ENCODE data around the gene CRIM1.

CRIM1 gene

GRCh38 chr2:36556842-36557241, 201.3 kb downstream of the CRIM1 start:
- DNase-seq (ENCODE audit: low spot score) = no peak

DNA sequence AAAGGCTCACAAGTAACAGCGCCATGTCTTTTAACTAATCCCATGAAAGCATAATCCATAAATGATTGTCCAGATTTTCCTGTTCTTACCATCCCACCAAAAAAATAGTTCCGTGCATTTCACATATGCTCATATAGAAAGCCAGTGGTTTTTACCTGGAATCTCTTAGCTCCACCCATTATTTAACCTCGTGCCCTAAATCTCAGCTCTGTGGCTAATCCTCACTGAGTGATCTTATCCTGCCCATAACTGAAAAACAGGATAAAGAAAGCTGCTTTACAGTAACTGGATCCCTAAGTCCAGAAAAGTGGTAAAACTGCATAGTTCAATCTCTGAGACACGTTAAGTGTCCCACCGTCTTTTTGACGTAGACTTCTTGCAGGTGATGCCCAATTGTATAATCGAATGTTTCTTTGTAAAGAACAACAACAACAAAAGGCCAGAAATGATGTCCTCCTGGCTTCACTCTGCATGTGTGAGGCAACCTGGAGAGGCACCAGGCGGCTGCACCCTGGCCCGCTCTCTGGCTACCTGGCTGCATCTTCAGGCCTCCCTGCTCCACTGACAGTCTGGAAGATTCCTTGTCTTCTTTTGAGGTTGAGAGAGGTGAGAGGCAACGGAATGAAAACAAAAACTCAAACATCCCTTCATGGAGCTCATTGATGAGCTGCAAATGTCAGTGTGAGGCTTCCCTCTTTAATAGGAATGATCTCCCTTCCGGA, 203.8 kb downstream of the CRIM1 start:
- no peak for DNase-seq (ENCODE audit: low spot score)

DNA sequence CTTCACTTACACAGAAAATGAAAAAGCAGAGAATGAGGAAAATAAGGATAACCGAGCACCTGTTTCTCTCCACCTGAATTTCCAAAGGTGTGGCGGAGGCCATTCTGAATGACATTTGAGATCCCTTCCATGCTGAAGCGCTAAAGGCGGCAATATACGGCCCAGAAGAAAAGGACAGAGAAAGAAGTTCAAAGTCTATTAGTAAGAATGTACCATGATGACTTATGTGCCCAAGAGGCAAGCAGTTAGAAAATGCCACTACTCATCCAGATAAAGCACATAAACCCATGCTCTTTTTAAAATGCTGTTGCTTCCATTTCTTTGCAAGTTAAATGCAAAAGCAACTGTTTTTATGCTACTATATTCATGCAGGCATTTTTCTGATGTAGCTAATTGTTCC, 205.1 kb downstream of the CRIM1 start:
- DNase-seq (ENCODE audit: low spot score) = no peak

DNA sequence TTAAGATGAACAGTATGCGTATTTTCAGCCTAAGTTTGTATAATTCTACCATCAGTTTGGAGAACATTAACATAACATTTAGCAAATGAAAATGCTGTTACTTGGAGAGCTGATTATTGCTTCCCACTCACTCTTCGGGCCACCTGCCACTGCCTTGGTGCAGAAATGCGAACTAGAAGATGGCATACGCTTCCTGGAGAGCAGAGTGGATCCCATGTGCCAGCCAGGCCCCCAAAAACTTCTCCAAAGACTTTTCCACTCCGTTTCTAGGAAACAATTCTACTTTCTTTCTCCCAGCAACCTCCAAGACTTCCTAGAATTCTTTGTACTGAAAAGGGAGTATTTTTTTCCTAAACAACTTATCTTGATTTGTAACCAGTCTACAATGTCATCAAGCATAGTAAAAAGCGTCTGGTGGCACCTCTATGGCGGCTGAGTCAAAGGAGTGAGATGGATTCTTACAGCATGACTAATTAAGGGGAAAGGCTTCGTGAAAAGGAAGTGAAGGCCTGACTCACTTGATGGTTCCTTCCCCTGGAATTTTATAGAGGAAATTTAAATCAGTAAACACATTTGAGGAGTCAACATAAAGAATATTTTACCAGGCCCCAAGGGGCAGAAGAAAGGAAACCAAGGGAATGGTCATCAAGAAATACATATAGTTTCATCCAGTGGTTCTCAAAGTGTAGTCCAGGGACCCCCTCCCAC, 205.8 kb downstream of the CRIM1 start:
- DNase-seq (ENCODE audit: low spot score) = no peak

GRCh38 chr2:36562240-36562639, 206.7 kb downstream of the CRIM1 start:
- no peak for DNase-seq (ENCODE audit: low spot score)

GRCh38 chr2:36562973-36563532, 207.5 kb downstream of the CRIM1 start:
- DNase-seq (ENCODE audit: low spot score) = no peak

- DNase-seq (ENCODE audit: low spot score) = no peak
These were observed 208.9 kb downstream of the CRIM1 start for GRCh38 chr2:36564377-36564930.

DNA sequence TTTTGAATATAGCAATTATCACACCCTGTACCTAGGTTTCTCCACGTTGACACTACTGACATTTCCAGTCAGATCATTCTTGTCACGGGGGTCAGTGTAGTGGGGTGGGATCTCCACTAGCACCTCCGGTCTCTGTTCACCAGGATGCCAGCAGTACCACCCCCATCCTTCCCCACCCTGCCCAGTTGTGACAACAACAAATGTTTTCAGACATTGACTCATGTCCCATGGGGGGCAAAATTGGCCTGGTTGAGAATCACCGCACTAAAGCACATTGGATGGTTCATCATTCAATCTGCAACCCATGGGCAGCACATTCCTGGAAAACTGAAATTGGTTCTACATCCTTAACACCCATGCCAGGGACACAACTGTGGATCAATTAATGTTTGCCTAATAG, 210.1 kb downstream of the CRIM1 start:
- no peak for DNase-seq (ENCODE audit: low spot score)

DNA sequence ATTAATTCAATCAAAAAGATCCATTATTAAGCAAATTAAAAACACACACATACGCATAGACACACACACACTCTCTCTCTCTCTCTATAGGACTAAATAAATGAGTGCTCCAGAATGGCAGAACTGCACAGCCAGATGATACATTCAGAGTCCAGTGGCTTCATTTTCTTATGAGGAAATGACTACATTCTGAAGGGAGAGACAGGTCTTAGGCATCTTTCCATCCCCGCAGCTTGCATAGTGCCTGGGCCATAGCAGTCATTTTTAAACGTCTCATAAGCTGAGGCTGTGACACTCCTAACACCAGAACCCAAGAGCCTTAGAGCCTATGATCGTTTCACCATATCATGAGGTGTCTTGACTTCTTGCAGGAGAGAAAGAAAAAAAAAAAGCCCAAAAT, 211.3 kb downstream of the CRIM1 start:
- DNase-seq (ENCODE audit: low spot score) = no peak

GRCh38 chr2:36567711-36568408, 212.3 kb downstream of the CRIM1 start:
- DNase-seq (ENCODE audit: low spot score) = no peak

DNA sequence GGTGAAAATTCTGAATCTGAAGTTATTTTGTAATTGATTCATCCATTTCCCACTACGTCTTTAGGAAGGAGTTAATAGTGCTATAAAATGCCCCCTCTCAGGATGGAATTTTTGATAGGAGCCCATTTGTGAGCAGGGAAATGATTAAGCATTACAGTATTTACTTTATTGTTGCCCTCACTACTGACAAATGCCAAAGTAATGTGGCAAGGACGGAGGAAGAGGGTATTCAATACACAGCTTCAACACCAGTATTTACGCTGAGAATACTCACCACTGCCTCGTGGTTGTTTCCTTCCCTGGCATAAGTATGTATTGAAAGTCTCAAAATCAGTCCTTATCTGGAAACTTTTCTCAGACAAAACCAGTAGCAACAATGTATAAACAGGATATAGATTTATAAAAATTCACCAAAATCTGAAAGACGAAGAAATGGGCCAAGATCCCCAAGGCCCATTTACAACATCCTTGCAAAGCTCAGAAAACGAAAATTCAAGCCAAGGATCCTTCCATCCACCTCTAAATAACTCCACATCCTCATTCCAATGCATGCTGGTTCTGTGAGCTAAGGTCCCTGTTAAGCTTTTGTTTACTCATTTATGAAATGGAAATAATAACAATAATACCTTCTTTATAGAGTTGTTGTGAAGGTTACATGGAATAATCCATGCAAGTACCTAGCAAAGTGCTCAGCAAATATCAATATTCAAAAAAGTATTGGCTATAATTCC, 213.1 kb downstream of the CRIM1 start:
- no peak for DNase-seq (ENCODE audit: low spot score)

- no peak for DNase-seq (ENCODE audit: low spot score)
These were observed 213.8 kb downstream of the CRIM1 start for GRCh38 chr2:36569267-36569856.

DNA sequence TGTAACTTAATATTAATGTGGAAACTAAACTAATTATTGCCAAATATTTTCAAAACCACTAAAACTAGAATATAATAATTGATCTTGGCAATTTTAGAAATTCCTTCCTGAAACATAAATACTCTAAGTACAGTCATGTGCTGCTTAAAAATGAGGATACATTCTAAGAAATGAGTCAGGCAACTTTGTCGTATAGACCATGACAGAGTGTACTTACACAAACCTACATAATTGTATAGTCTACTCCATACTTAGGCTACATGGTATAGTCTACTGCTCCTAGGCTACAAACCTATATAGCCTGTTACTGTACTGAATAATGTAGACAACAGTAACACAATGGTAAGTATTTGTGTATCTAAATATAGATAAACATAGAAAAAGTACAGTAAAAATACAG, 214.8 kb downstream of the CRIM1 start:
- no peak for DNase-seq (ENCODE audit: low spot score)

- no peak for DNase-seq (ENCODE audit: low spot score)
These were observed 216.6 kb downstream of the CRIM1 start for GRCh38 chr2:36572054-36572718.

GRCh38 chr2:36572719-36573059, 217.1 kb downstream of the CRIM1 start:
- DNase-seq (ENCODE audit: low spot score) = no peak

DNA sequence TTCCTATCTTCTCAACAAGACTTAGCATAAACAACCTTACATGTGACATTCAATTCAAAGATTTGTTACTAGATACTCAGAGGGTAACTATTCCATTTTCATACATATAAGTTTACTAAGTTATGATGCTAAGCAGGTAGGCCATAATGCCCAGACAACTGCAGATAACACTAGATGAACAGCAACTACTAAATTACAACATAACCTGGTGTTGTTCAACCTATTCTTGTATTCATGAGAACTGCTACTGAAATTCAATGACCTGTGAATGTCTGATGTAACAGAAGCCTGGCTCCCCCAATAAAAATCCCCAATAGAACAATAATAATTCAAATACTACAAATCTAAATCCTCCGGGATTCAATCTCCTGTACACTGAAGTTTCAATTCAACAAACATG, 217.6 kb downstream of the CRIM1 start:
- no peak for DNase-seq (ENCODE audit: low spot score)

GRCh38 chr2:36574560-36574959, 219.0 kb downstream of the CRIM1 start:
- no peak for DNase-seq (ENCODE audit: low spot score)

- DNase-seq (ENCODE audit: low spot score) = no peak
These were observed 222.3 kb downstream of the CRIM1 start for GRCh38 chr2:36577884-36578283.

GRCh38 chr2:36578343-36579296, 223.0 kb downstream of the CRIM1 start:
- DNase-seq (ENCODE audit: low spot score) = no peak

DNA sequence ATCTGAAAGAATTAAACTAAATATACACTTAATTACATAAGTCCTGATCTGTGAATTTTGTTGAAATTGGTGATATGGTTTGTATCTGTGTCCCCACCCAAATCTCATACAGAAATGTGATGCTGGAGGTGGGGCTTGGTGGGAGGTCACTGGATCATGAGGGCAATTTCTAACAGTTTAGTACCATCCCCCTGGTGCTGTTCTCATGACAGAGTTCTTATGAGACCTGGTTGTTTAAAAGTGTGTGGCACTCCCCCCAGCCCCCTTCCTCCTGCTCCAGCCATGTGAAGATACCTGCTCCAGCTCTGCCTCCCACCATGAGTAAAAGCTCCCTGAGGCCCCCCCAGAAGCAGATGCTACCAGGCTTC, 223.7 kb downstream of the CRIM1 start:
- DNase-seq (ENCODE audit: low spot score) = no peak

Data from ecto neural progenitor cell (in vitro differentiated cells).